Measurements from ENCODE around the gene NBAS. TPM values are rescaled to one million over a fixed set of nuclear protein-coding genes. Genes with fewer than 3 reads are reported as not detected.

NBAS gene
- polyA plus RNA-seq, 1 donor from 2014 or later: 31.9 TPM

GRCh38 chr2:15399241-15399640 is 161.9 kb downstream of the NBAS start:
- Histone ChIP-seq H3K9me2 (ENCODE audit: insufficient read depth, low read length) (no peaks in the 10 kb centered on the region), H3K27me3 (ENCODE audit: insufficient read depth, low read depth, low read length) (no peaks in the 10 kb centered on the region), H3F3A (ENCODE audit: insufficient read depth, low read length, poor library complexity, severe bottlenecking) (no peaks in the 10 kb centered on the region), H3K4me2 (ENCODE audit: low read length) (no peak overlapping the region), H3K9ac (ENCODE audit: low read length) (no peak overlapping the region), H4K20me1 (ENCODE audit: insufficient read depth) (no peaks in the 10 kb centered on the region), H3K27ac (ENCODE audit: low read length) (no peak overlapping the region), H3K4me3 (ENCODE audit: low read length) (no peak overlapping the region), H3K79me2 (replicated peaks; ENCODE audit: insufficient read depth, low read length) (no peaks in the 10 kb centered on the region), H3K9me3 (ENCODE audit: low read length) (no peaks in the 10 kb centered on the region), H2AFZ (ENCODE audit: low read depth, low read length) (no peak overlapping the region), H3K36me3 (ENCODE audit: insufficient read depth, low read length) (no peaks in the 10 kb centered on the region)
- TF ChIP-seq, protein P1, sequence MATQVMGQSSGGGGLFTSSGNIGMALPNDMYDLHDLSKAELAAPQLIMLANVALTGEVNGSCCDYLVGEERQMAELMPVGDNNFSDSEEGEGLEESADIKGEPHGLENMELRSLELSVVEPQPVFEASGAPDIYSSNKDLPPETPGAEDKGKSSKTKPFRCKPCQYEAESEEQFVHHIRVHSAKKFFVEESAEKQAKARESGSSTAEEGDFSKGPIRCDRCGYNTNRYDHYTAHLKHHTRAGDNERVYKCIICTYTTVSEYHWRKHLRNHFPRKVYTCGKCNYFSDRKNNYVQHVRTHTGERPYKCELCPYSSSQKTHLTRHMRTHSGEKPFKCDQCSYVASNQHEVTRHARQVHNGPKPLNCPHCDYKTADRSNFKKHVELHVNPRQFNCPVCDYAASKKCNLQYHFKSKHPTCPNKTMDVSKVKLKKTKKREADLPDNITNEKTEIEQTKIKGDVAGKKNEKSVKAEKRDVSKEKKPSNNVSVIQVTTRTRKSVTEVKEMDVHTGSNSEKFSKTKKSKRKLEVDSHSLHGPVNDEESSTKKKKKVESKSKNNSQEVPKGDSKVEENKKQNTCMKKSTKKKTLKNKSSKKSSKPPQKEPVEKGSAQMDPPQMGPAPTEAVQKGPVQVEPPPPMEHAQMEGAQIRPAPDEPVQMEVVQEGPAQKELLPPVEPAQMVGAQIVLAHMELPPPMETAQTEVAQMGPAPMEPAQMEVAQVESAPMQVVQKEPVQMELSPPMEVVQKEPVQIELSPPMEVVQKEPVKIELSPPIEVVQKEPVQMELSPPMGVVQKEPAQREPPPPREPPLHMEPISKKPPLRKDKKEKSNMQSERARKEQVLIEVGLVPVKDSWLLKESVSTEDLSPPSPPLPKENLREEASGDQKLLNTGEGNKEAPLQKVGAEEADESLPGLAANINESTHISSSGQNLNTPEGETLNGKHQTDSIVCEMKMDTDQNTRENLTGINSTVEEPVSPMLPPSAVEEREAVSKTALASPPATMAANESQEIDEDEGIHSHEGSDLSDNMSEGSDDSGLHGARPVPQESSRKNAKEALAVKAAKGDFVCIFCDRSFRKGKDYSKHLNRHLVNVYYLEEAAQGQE (IDR thresholded peaks at IDR 0.05; ENCODE audit: borderline replicate concordance): no peak
- TF ChIP-seq CTCF (IDR thresholded peaks at IDR 0.05; ENCODE audit: poor library complexity, severe bottlenecking): no peak

- H3K79me2 ChIP-seq (replicated peaks; ENCODE audit: insufficient read depth, low read length): no peaks in the 10 kb centered on the region
- peak overlapping the region; percentile 58 for H3K27ac ChIP-seq (ENCODE audit: low read length)
- H3K9ac ChIP-seq (ENCODE audit: low read length): no peak overlapping the region
- no peaks in the 10 kb centered on the region for H3F3A ChIP-seq (ENCODE audit: insufficient read depth, low read length, poor library complexity, severe bottlenecking)
- TF ChIP-seq POLR2AphosphoS5 (IDR thresholded peaks at IDR 0.05) (peak; percentile 31), TAF1 (IDR thresholded peaks at IDR 0.05; ENCODE audit: low read depth) (no peak), RAD21 (conservative IDR thresholded peaks at IDR 0.05) (peak; percentile 13), SMC3 (conservative IDR thresholded peaks at IDR 0.05; ENCODE audit: poor library complexity) (no peak), EP300 (conservative IDR thresholded peaks at IDR 0.05; ENCODE audit: poor library complexity, severe bottlenecking) (peak; percentile 81), MXI1 (conservative IDR thresholded peaks at IDR 0.05; ENCODE audit: poor library complexity, severe bottlenecking) (no peak)
- TF ChIP-seq, protein P1 (IDR thresholded peaks at IDR 0.05; ENCODE audit: borderline replicate concordance): no peak
- no peaks in the 10 kb centered on the region for H3K36me3 ChIP-seq (ENCODE audit: insufficient read depth, low read length)
- no peaks in the 10 kb centered on the region for H3K27me3 ChIP-seq (ENCODE audit: insufficient read depth, low read depth, low read length)
- H3K9me3 ChIP-seq (ENCODE audit: low read length): no peaks in the 10 kb centered on the region
- H2AFZ ChIP-seq (ENCODE audit: low read depth, low read length): no peak overlapping the region
- H4K20me1 ChIP-seq (ENCODE audit: insufficient read depth): no peaks in the 10 kb centered on the region
- no peak overlapping the region for H3K4me3 ChIP-seq (ENCODE audit: low read length)
- no peaks in the 10 kb centered on the region for H3K9me2 ChIP-seq (ENCODE audit: insufficient read depth, low read length)
- H3K4me2 ChIP-seq (ENCODE audit: low read length): peak overlapping the region; percentile 28
Measured at GRCh38 chr2:15391751-15392150, 169.4 kb downstream of the NBAS start.

Data from neural cell (in vitro differentiated cells).